HG03103 (cell line): ENCODE results near the gene CTDSP1.

ENCODE experiments used
- ATAC-seq: cut with Tn5 transposase; IDR thresholded peaks from one replicate; pipeline ENCODE4 v1.9.1; 2021; ENCODE audit warnings: low read depth; ENCODE audit not compliant: unreplicated experiment

The CTDSP1 gene

GRCh38 chr2:218399391-218400166, at the start of gene CTDSP1:
Gene CTDSP1 (plus strand): TSS chr2:218399868. CDS start chr2:218400091, 223 bp downstream.
- ATAC-seq: peak; percentile 37

GRCh38 chr2:218354045-218354444, 45.6 kb upstream of the CTDSP1 start:
- no peak for ATAC-seq

GRCh38 chr2:218354850-218355443, 44.7 kb upstream of the CTDSP1 start:
- no peak for ATAC-seq

- no peak for ATAC-seq
Measured at GRCh38 chr2:218357236-218358177, 42.2 kb upstream of the CTDSP1 start.

- no peak for ATAC-seq
Measured at GRCh38 chr2:218360453-218360852, 39.2 kb upstream of the CTDSP1 start.

GRCh38 chr2:218362606-218363005, 37.1 kb upstream of the CTDSP1 start:
- ATAC-seq: no peak

- ATAC-seq: no peak
Measured at GRCh38 chr2:218363736-218364135, 35.9 kb upstream of the CTDSP1 start.

GRCh38 chr2:218364196-218364595, 35.5 kb upstream of the CTDSP1 start:
- ATAC-seq: no peak

GRCh38 chr2:218366621-218367414, 32.9 kb upstream of the CTDSP1 start:
- ATAC-seq: no peak

GRCh38 chr2:218367415-218368149, 32.1 kb upstream of the CTDSP1 start:
- ATAC-seq: peak; percentile 87

- ATAC-seq: no peak
Measured at GRCh38 chr2:218368150-218368528, 31.5 kb upstream of the CTDSP1 start.

- ATAC-seq: no peak
Measured at GRCh38 chr2:218368621-218369153, 31.0 kb upstream of the CTDSP1 start.

- no peak for ATAC-seq
Measured at GRCh38 chr2:218369330-218369729, 30.3 kb upstream of the CTDSP1 start.

- ATAC-seq: no peak
Measured at GRCh38 chr2:218370410-218371063, 29.1 kb upstream of the CTDSP1 start.

GRCh38 chr2:218371983-218372350, 27.7 kb upstream of the CTDSP1 start:
- ATAC-seq: no peak

GRCh38 chr2:218374795-218375194, 24.9 kb upstream of the CTDSP1 start:
- no peak for ATAC-seq

- no peak for ATAC-seq
Measured at GRCh38 chr2:218375212-218375611, 24.5 kb upstream of the CTDSP1 start.

- no peak for ATAC-seq
Measured at GRCh38 chr2:218378053-218378452, 21.6 kb upstream of the CTDSP1 start.

GRCh38 chr2:218381916-218382366, 17.7 kb upstream of the CTDSP1 start, which contains the start of gene SLC11A1:
Gene SLC11A1 (plus strand): TSS chr2:218382273. CDS start chr2:218382369, 96 bp downstream.
- ATAC-seq: no peak
